Testis (tissue), 2 donors: Measurements from ENCODE around the gene LRRC27.

Experiments
- POLR2A ChIP-seq: fragments of 450-650 bp; IDR thresholded peaks from one replicate; pipeline ENCODE4 v1.6.1; 2017; ENCODE audit warnings: antibody characterized with exemption, mild to moderate bottlenecking, moderate library complexity
- TF ChIP-seq, protein P1 (sequence below), 3 experiments: fragments of 450-650 bp in 2 of 3; fragments of 200-600 bp in 1 of 3; sonication (generic) in 1 of 3; IDR thresholded peaks; one replicate each; pipeline ENCODE4 v1.5.1; 2016 to 2019; ENCODE audit warnings: antibody characterized with exemption in 3 of 3, mild to moderate bottlenecking in 2 of 3, moderate library complexity in 1 of 3

DNA sequence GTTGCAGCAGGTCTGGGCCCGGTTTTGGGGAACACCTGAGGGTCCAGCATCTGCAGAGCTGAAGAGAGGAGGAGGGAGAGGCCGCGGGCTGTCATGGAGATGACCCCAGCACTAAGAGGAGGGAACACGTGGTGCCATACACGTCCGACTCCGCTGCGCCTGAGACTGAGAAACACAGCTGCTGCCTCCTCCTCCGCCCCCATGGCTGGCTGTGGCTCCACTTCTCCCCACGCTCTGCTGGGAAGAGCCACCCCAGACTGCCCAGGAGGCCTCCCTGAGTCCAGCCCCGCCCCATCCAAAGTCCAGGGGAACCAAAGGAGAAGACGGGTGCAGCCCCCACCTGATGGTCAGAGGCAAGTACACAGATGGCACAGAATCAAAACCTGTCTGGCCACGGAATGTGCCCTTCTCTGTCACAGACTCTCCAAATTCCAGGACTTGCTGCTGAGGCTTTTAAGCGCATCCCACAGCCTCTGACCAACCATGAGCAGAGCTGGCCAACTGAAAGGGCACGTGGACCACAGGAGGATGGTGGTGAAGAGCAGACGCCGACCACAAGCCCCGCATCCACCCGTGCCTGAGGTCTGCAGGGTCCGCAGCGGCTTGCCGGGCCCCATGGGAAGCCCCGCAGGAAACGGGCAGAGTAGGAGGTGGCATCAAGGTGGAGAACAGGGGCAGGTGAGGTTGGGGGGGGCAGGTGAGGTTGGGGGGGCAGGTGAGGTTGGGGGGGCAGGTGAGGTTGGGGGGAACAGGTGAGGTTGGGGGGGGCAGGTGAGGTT, 48.2 kb upstream of the LRRC27 start:
- TF ChIP-seq, protein P1, sequence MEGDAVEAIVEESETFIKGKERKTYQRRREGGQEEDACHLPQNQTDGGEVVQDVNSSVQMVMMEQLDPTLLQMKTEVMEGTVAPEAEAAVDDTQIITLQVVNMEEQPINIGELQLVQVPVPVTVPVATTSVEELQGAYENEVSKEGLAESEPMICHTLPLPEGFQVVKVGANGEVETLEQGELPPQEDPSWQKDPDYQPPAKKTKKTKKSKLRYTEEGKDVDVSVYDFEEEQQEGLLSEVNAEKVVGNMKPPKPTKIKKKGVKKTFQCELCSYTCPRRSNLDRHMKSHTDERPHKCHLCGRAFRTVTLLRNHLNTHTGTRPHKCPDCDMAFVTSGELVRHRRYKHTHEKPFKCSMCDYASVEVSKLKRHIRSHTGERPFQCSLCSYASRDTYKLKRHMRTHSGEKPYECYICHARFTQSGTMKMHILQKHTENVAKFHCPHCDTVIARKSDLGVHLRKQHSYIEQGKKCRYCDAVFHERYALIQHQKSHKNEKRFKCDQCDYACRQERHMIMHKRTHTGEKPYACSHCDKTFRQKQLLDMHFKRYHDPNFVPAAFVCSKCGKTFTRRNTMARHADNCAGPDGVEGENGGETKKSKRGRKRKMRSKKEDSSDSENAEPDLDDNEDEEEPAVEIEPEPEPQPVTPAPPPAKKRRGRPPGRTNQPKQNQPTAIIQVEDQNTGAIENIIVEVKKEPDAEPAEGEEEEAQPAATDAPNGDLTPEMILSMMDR (IDR thresholded peaks at IDR 0.05) = no peak
- no peak for TF ChIP-seq POLR2A
